LNCaP clone FGC (cell line): ENCODE measurements around the gene UXT.
"Not testable (repeated sequence)": the region's sequence is repeated elsewhere in the genome, so short reads cannot be mapped to it uniquely, and the experiment has no call there.

Experiments used
- DNase-seq: peaks from one replicate; pipeline ENCODE4 v3.0.0-alpha.2; 2011; ENCODE audit warnings: low read depth
- H3K4me3 ChIP-seq: 2 replicates; pipeline ENCODE4 v1.5.1; 2011; ENCODE audit warnings: mild to moderate bottlenecking, low read depth, low read length, control low read depth
- CTCF ChIP-seq: IDR thresholded peaks from 2 replicates; pipeline ENCODE4 v1.5.1; 2012; ENCODE audit warnings: mild to moderate bottlenecking; ENCODE audit not compliant: control insufficient read depth, insufficient read depth; ENCODE audit errors: extremely low read depth

Gene UXT

GRCh38 chrX:47687263-47687662 is 28.3 kb upstream of the UXT start:
- no peak overlapping the region for H3K4me3 ChIP-seq
- DNase-seq: no peak
- TF ChIP-seq CTCF: no peak

- TF ChIP-seq CTCF: no peak
- no peak for DNase-seq
- H3K4me3 ChIP-seq: no peak overlapping the region
Measured at GRCh38 chrX:47683829-47684205, 24.8 kb upstream of the UXT start.

GRCh38 chrX:47683184-47683828 is 24.3 kb upstream of the UXT start:
- no peak overlapping the region for H3K4me3 ChIP-seq
- TF ChIP-seq CTCF: no peak
- no peak for DNase-seq

- DNase-seq, H3K4me3 ChIP-seq: not testable (repeated sequence)
Measured at GRCh38 chrX:47675959-47676859, 17.2 kb upstream of the UXT start.

- H3K4me3 ChIP-seq: no peak overlapping the region
- TF ChIP-seq CTCF: no peak
- no peak for DNase-seq
Measured at GRCh38 chrX:47674776-47675175, 15.8 kb upstream of the UXT start.

- not testable (repeated sequence) for DNase-seq, H3K4me3 ChIP-seq
Measured at GRCh38 chrX:47665797-47666196, 6.8 kb upstream of the UXT start.

GRCh38 chrX:47664737-47665136 is 5.8 kb upstream of the UXT start:
- H3K4me3 ChIP-seq: no peak overlapping the region
- TF ChIP-seq CTCF: no peak
- DNase-seq: no peak
